Measurements from ENCODE around the gene MPC1L. TPM values are rescaled to one million over a fixed set of nuclear protein-coding genes. Genes with fewer than 3 reads are reported as not detected.

MPC1L gene
- total and polyA plus RNA-seq, 9 of the 15 experiments (the other 6 are each of a cell fraction or from before 2014, with no cell fraction given), result not detected

GRCh38 chrX:40625294-40625693, 2.1 kb downstream of the MPC1L start:
- WGBS (ENCODE audit: insufficient coverage, low coverage, missing lambda C conversion rate), result 71% methylated on average over 3 of the region's 4 CpGs
- H3K9ac ChIP-seq (ENCODE audit: insufficient read depth in 1 of 2, low read depth in 2 of 2, low read length in 2 of 2), result no peak overlapping the region
- TF ChIP-seq RCOR1 (IDR thresholded peaks at IDR 0.05; ENCODE audit: borderline replicate concordance in 1 of 2, low read depth in 2 of 2, low read length in 2 of 2), result no peak
- TF ChIP-seq ZNF280B (CRISPR knock-in tag; IDR thresholded peaks at IDR 0.05), result no peak
- no peak for TF ChIP-seq HMG20B (CRISPR knock-in tag; IDR thresholded peaks at IDR 0.05)
- TF ChIP-seq YBX1 (IDR thresholded peaks at IDR 0.05), result no peak
- no peak for TF ChIP-seq ADNP (tag; IDR thresholded peaks at IDR 0.05)
- TF ChIP-seq CEBPZ (IDR thresholded peaks at IDR 0.05; ENCODE audit: borderline replicate concordance, low read depth, low read length), result no peak
- TF ChIP-seq KLF10 (CRISPR knock-in tag; IDR thresholded peaks at IDR 0.05), result no peak
- TF ChIP-seq MCM7 (IDR thresholded peaks at IDR 0.05), result no peak
- TF ChIP-seq SMAD1 (IDR thresholded peaks at IDR 0.05; ENCODE audit: low read depth, low read length, partially characterized antibody), result no peak
- no peaks in the 10 kb centered on the region for H3K9me1 ChIP-seq (ENCODE audit: control insufficient read depth, insufficient read depth, low read length)
- intact Hi-C loops (cut with micrococcal nuclease) (no loop called here), in situ Hi-C loops (cut with MboI) (no loop called here)
- BruUV-seq (replicated peaks), result no TSS peak
- FAIRE-seq, result no peak
- DNase-seq (ENCODE audit: extremely low read depth in 1 of 4, low spot score in 3 of 4), result no peak
- no peaks in the 10 kb centered on the region for H3K4me1 ChIP-seq (replicated peaks in 1 of 2; ENCODE audit: control insufficient read depth in 2 of 2, insufficient read depth in 2 of 2, low read length in 2 of 2)
- H3K27ac ChIP-seq (ENCODE audit: extremely low read depth, low read depth, low read length), result no peak overlapping the region
- H3K79me2 ChIP-seq (ENCODE audit: control insufficient read depth, insufficient read depth, low read length), result no peaks in the 10 kb centered on the region
- no peak overlapping the region for H2AFZ ChIP-seq (ENCODE audit: low read depth, low read length)
- no peaks in the 10 kb centered on the region for H3K27me3 ChIP-seq (ENCODE audit: control insufficient read depth in 2 of 2, insufficient read depth in 2 of 2, low read length in 2 of 2)
- no peak overlapping the region for H3K4me2 ChIP-seq (ENCODE audit: insufficient read depth, low read length)
- H3K36me3 ChIP-seq (ENCODE audit: control insufficient read depth, insufficient read depth, low read length), result peaks cover 19% of the 10 kb centered on the region; the same call in 2 of the 3 replicates
- H4K20me1 ChIP-seq (replicated peaks; ENCODE audit: control insufficient read depth, insufficient read depth, low read length), result no peaks in the 10 kb centered on the region
- H3K4me3 ChIP-seq, result no peak overlapping the region
- ATAC-seq, result no peak
- ChIA-PET POLR2A (no interaction called here), CTCF (ENCODE audit: low intra/inter-chr PET ratio) (no interaction called here)
- no peaks in the 10 kb centered on the region for H3K9me3 ChIP-seq (replicated peaks; ENCODE audit: control insufficient read depth, insufficient read depth, low read depth, low read length)
